ENCODE measurements around the gene ZC3HAV1.

- TF ChIP-seq, protein P1, sequence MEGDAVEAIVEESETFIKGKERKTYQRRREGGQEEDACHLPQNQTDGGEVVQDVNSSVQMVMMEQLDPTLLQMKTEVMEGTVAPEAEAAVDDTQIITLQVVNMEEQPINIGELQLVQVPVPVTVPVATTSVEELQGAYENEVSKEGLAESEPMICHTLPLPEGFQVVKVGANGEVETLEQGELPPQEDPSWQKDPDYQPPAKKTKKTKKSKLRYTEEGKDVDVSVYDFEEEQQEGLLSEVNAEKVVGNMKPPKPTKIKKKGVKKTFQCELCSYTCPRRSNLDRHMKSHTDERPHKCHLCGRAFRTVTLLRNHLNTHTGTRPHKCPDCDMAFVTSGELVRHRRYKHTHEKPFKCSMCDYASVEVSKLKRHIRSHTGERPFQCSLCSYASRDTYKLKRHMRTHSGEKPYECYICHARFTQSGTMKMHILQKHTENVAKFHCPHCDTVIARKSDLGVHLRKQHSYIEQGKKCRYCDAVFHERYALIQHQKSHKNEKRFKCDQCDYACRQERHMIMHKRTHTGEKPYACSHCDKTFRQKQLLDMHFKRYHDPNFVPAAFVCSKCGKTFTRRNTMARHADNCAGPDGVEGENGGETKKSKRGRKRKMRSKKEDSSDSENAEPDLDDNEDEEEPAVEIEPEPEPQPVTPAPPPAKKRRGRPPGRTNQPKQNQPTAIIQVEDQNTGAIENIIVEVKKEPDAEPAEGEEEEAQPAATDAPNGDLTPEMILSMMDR (IDR thresholded peaks at IDR 0.05; ENCODE audit: low read length): no peak
- TF ChIP-seq EZH2 (IDR thresholded peaks at IDR 0.05; ENCODE audit: borderline replicate concordance, low read length): no peak
These were observed 9.4 kb upstream of the ZC3HAV1 start for GRCh38 chr7:139118805-139119485.

All from OCI-LY1 (cell line).